Activated CD8-positive, alpha-beta T cell treated with anti-CD3 and anti-CD28 coated beads, Interleukin-2, amount 10 ng/mL, durations not matched to agents 7 days and 5 days (primary cell): ENCODE data around the gene PI4KA. TPM values are rescaled to one million over a fixed set of nuclear protein-coding genes. Genes with fewer than 3 reads are reported as not detected.

Experiments used
- ATAC-seq: fragments of 150-1000 bp; cut with Tn5 transposase; one replicate; pipeline ENCODE4 v1.10.0; 2021; ENCODE audit warnings: moderate library complexity
- CTCF ChIA-PET: fragments of 350-600 bp; sonication (Branson Sonifier 250); formaldehyde crosslinking; loops from one replicate; lab custom pipeline; 2021; ENCODE audit warnings: antibody characterized with exemption; lab: Charles Lee
- POLR2A ChIA-PET: fragments of 350-600 bp; sonication (Branson Sonifier 250); formaldehyde crosslinking; loops from one replicate; lab custom pipeline; 2021; ENCODE audit warnings: antibody characterized with exemption; lab: Charles Lee
- DNase-seq: peaks from one replicate; pipeline ENCODE4 v3.0.0-alpha.2; 2020
- H3K27ac Mint-ChIP-seq: one replicate; pipeline ENCODE4 v1.8.0; 2021; ENCODE audit warnings: mild to moderate bottlenecking, mixed read lengths
- H3K27me3 Mint-ChIP-seq: one replicate; pipeline ENCODE4 v1.8.0; 2021; ENCODE audit warnings: low read depth, mixed read lengths
- H3K36me3 Mint-ChIP-seq: one replicate; pipeline ENCODE4 v1.8.0; 2021; ENCODE audit warnings: low read depth, mixed read lengths
- H3K4me1 Mint-ChIP-seq: one replicate; pipeline ENCODE4 v1.8.0; 2021; ENCODE audit warnings: low read depth, mixed read lengths
- H3K4me3 Mint-ChIP-seq: one replicate; pipeline ENCODE4 v1.8.0; 2021; ENCODE audit warnings: mild to moderate bottlenecking, mixed read lengths
- H3K9me3 Mint-ChIP-seq: one replicate; pipeline ENCODE4 v1.8.0; 2022; ENCODE audit warnings: mixed read lengths; ENCODE audit not compliant: insufficient read depth
- total RNA-seq, 2 experiments: library from RNA; stranded (reverse); gene quantifications; one replicate each; pipeline ENCODE4 v1.2.3, GENCODE V29; 2021

Gene PI4KA
- total RNA-seq, 2 experiments from 2014 or later: 112 to 120 TPM

- no peak for DNase-seq
- no peaks in the 10 kb centered on the region for H3K9me3 Mint-ChIP-seq
- ATAC-seq: no peak
- H3K4me1 Mint-ChIP-seq: no peaks in the 10 kb centered on the region
- H3K27me3 Mint-ChIP-seq: no peaks in the 10 kb centered on the region
- CTCF ChIA-PET: interaction anchor here (0.5 to 1.7 kb wide), 3 partner anchors 10 to 25 kb away, joined by 3 to 4 read pairs (median 3); no protein-coding TSS in a partner anchor
- peaks cover 15% of the 10 kb centered on the region for H3K36me3 Mint-ChIP-seq
- no peak overlapping the region for H3K4me3 Mint-ChIP-seq
- H3K27ac Mint-ChIP-seq: no peak overlapping the region
- POLR2A ChIA-PET: interaction anchor here (0.6 kb wide), 1 partner anchor 189 kb away, joined by 5 read pairs; no protein-coding TSS in a partner anchor
These were observed 72.6 kb downstream of the PI4KA start for GRCh38 chr22:20786048-20786447.

GRCh38 chr22:20785415-20785814 is 73.2 kb downstream of the PI4KA start:
- no peak overlapping the region for H3K4me3 Mint-ChIP-seq
- ChIA-PET POLR2A (no interaction called here), CTCF (interaction anchor here (0.5 to 2.1 kb wide), 8 partner anchors 9 to 217 kb away, joined by 3 to 11 read pairs (median 4); no protein-coding TSS in a partner anchor)
- no peaks in the 10 kb centered on the region for H3K27me3 Mint-ChIP-seq
- DNase-seq (no peak), ATAC-seq (no peak)
- no peak overlapping the region for H3K27ac Mint-ChIP-seq
- peaks cover 10% of the 10 kb centered on the region for H3K36me3 Mint-ChIP-seq
- H3K9me3 Mint-ChIP-seq: no peaks in the 10 kb centered on the region
- H3K4me1 Mint-ChIP-seq: no peaks in the 10 kb centered on the region

- CTCF ChIA-PET: interaction anchor here (0.6 to 2.1 kb wide), 25 partner anchors 8 to 395 kb away, joined by 3 to 17 read pairs (median 4); partner anchors contain the start of gene SERPIND1
- no peak overlapping the region for H3K4me3 Mint-ChIP-seq
- no peaks in the 10 kb centered on the region for H3K9me3 Mint-ChIP-seq
- no peaks in the 10 kb centered on the region for H3K27me3 Mint-ChIP-seq
- peak; percentile 69 for ATAC-seq
- peaks cover 16% of the 10 kb centered on the region for H3K36me3 Mint-ChIP-seq
- H3K4me1 Mint-ChIP-seq: peaks cover 5% of the 10 kb centered on the region
- POLR2A ChIA-PET: no interaction called here
- no peak overlapping the region for H3K27ac Mint-ChIP-seq
- peak; percentile 67 for DNase-seq
These were observed 74.5 kb downstream of the PI4KA start for GRCh38 chr22:20783844-20784723.

GRCh38 chr22:20783300-20783673 is 75.3 kb downstream of the PI4KA start:
- H3K9me3 Mint-ChIP-seq: no peaks in the 10 kb centered on the region
- H3K27me3 Mint-ChIP-seq: no peaks in the 10 kb centered on the region
- H3K4me1 Mint-ChIP-seq: peaks cover 8% of the 10 kb centered on the region
- no peak for DNase-seq
- ChIA-PET CTCF (interaction anchor here (1.0 to 2.1 kb wide), 11 partner anchors 7 to 395 kb away, joined by 3 to 17 read pairs (median 5); no protein-coding TSS in a partner anchor), POLR2A (no interaction called here)
- no peak for ATAC-seq
- H3K4me3 Mint-ChIP-seq: no peak overlapping the region
- no peak overlapping the region for H3K27ac Mint-ChIP-seq
- H3K36me3 Mint-ChIP-seq: peaks cover 13% of the 10 kb centered on the region

- Mint-ChIP-seq H3K27me3 (no peaks in the 10 kb centered on the region), H3K27ac (no peak overlapping the region), H3K4me1 (peaks cover 8% of the 10 kb centered on the region), H3K9me3 (no peaks in the 10 kb centered on the region), H3K4me3 (no peak overlapping the region), H3K36me3 (peaks cover 10% of the 10 kb centered on the region)
- ChIA-PET CTCF (interaction anchor here (1.0 to 2.1 kb wide), 9 partner anchors 8 to 103 kb away, joined by 3 to 17 read pairs (median 4); no protein-coding TSS in a partner anchor), POLR2A (no interaction called here)
- DNase-seq (no peak), ATAC-seq (no peak)
These were observed 75.9 kb downstream of the PI4KA start for GRCh38 chr22:20782596-20783299.

- Mint-ChIP-seq H3K27me3 (no peaks in the 10 kb centered on the region), H3K36me3 (peaks cover 9% of the 10 kb centered on the region), H3K27ac (no peak overlapping the region), H3K4me3 (no peak overlapping the region), H3K4me1 (peaks cover 8% of the 10 kb centered on the region), H3K9me3 (no peaks in the 10 kb centered on the region)
- DNase-seq: no peak
- ChIA-PET CTCF (interaction anchor here (1.0 to 1.2 kb wide), 2 partner anchors 9 kb away, joined by 3 to 4 read pairs; no protein-coding TSS in a partner anchor), POLR2A (no interaction called here)
- no peak for ATAC-seq
These were observed 76.5 kb downstream of the PI4KA start for GRCh38 chr22:20782083-20782482.

- DNase-seq (no peak), ATAC-seq (no peak)
- H3K4me3 Mint-ChIP-seq: no peak overlapping the region
- no peaks in the 10 kb centered on the region for H3K9me3 Mint-ChIP-seq
- no peaks in the 10 kb centered on the region for H3K27me3 Mint-ChIP-seq
- ChIA-PET CTCF (interaction anchor here (1.2 kb wide), 1 partner anchor 10 kb away, joined by 3 read pairs; no protein-coding TSS in a partner anchor), POLR2A (no interaction called here)
- H3K4me1 Mint-ChIP-seq: peaks cover 8% of the 10 kb centered on the region
- H3K27ac Mint-ChIP-seq: no peak overlapping the region
- peaks cover 13% of the 10 kb centered on the region for H3K36me3 Mint-ChIP-seq
These were observed 77.2 kb downstream of the PI4KA start for GRCh38 chr22:20781272-20781990.

DNA sequence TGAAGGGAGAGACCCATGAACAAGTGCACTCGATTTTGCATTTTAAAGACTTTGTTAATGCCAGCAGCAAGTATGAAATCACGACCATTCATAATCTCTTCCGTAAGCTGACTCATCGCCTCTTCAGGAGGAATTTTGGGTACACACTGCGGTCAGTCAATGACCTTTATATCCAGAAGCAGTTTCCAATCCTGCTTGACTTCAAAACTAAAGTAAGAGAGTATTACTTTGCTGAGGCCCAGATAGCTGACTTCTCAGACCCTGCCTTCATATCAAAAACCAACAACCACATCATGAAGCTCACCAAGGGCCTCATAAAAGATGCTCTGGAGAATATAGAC is 78.8 kb downstream of the PI4KA start:
- Mint-ChIP-seq H3K27ac (no peak overlapping the region), H3K27me3 (no peaks in the 10 kb centered on the region), H3K9me3 (no peaks in the 10 kb centered on the region), H3K4me1 (peaks cover 8% of the 10 kb centered on the region), H3K4me3 (no peak overlapping the region), H3K36me3 (peaks cover 15% of the 10 kb centered on the region)
- no peak for ATAC-seq
- ChIA-PET POLR2A (interaction anchor here (0.7 kb wide), 1 partner anchor 19 kb away, joined by 3 read pairs; no protein-coding TSS in a partner anchor), CTCF (interaction anchor here (1.2 kb wide), 1 partner anchor 19 kb away, joined by 3 read pairs; no protein-coding TSS in a partner anchor)
- DNase-seq: no peak

GRCh38 chr22:20779014-20779817 is 79.4 kb downstream of the PI4KA start:
- no peak overlapping the region for H3K27ac Mint-ChIP-seq
- CTCF ChIA-PET: no interaction called here
- peaks cover 8% of the 10 kb centered on the region for H3K4me1 Mint-ChIP-seq
- H3K27me3 Mint-ChIP-seq: no peaks in the 10 kb centered on the region
- no peak overlapping the region for H3K4me3 Mint-ChIP-seq
- no peak for ATAC-seq
- DNase-seq: no peak
- POLR2A ChIA-PET: interaction anchor here (0.7 kb wide), 1 partner anchor 18 kb away, joined by 3 read pairs; no protein-coding TSS in a partner anchor
- peaks cover 15% of the 10 kb centered on the region for H3K36me3 Mint-ChIP-seq
- no peaks in the 10 kb centered on the region for H3K9me3 Mint-ChIP-seq

DNA sequence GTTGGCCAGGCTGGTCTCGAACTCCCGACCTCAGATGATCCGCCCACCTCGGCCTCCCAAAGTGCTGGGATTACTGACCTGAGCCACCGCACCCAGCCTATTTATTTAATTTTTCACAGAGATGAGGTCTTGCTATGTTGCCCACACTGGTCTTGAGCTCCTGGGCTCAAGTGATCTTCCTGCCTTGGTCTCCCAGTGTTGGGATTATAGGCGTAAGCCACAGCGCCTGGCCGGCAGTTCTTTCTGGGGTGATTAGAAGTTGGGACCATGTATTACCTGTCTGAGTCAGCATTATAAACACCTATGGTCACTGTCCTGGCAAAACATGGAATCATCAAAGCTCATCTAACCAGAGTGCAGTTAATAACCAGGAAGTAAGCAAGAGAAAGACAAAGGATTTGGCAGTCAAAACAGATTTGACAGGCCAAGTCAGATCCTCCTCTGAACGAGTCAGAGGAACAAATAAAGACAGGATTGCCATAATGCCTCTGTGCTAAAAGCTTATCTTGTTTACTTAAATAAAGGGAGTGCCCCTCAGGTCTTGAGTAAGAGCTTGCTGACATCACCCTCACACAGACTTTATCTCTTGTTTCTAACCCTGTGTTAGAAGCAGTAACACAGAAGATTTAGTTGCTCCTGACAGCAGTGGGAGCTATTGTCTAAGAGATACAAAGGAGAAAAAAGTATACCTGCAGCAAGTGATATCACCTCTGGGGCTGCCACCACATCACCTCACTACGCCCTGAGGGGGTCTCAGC is 81.0 kb downstream of the PI4KA start:
- CTCF ChIA-PET: no interaction called here
- no peak overlapping the region for H3K4me3 Mint-ChIP-seq
- DNase-seq: no peak
- no peaks in the 10 kb centered on the region for H3K27me3 Mint-ChIP-seq
- H3K4me1 Mint-ChIP-seq: peaks cover 8% of the 10 kb centered on the region
- no peak for ATAC-seq
- H3K36me3 Mint-ChIP-seq: peaks cover 13% of the 10 kb centered on the region
- POLR2A ChIA-PET: no interaction called here
- no peak overlapping the region for H3K27ac Mint-ChIP-seq
- no peaks in the 10 kb centered on the region for H3K9me3 Mint-ChIP-seq
